HL-60 (cell line): ENCODE results near the gene AUP1.
A peak's percentile ranks its signal among the peaks of the same experiment; 100 is the strongest.

Source experiments
- DNase-seq, 2 experiments: peaks; one replicate each; pipeline ENCODE4 v3.0.0-alpha.2; 2010 to 2020; ENCODE audit warnings: low read depth in 1 of 2, low spot score in 1 of 2
- H3K27ac ChIP-seq: fragments of 250-450 bp; sonication (Bioruptor Pico); replicated peaks from 2 replicates; pipeline ENCODE4 v1.5.1; 2020; ENCODE audit warnings: mild to moderate bottlenecking, moderate library complexity
- H3K27me3 ChIP-seq: fragments of 250-450 bp; sonication (Bioruptor Pico); 2 replicates; pipeline ENCODE4 v1.5.1; 2021; ENCODE audit warnings: mild to moderate bottlenecking, moderate library complexity; ENCODE audit not compliant: insufficient read depth, poor library complexity, severe bottlenecking
- H3K4me3 ChIP-seq: replicated peaks from 2 replicates; pipeline ENCODE4 v1.5.1; 2011; ENCODE audit warnings: mild to moderate bottlenecking, control low read depth, low read length; ENCODE audit not compliant: insufficient read depth
- CTCF ChIP-seq: IDR thresholded peaks from one replicate; pipeline ENCODE4 v1.5.1; 2011; ENCODE audit warnings: low read length, control low read depth, inconsistent platforms; ENCODE audit not compliant: insufficient read depth
- GABPA ChIP-seq: IDR thresholded peaks from 2 replicates; pipeline ENCODE4 v1.6.1; 2012; ENCODE audit warnings: low read depth
- POLR2AphosphoS5 ChIP-seq: IDR thresholded peaks from 2 replicates; pipeline ENCODE4 v1.6.1; 2012; ENCODE audit warnings: low read depth
- REST ChIP-seq: IDR thresholded peaks from 2 replicates; pipeline ENCODE4 v1.6.1; 2012; ENCODE audit warnings: low read depth; ENCODE audit not compliant: insufficient replicate concordance
- SPI1 ChIP-seq: IDR thresholded peaks from 2 replicates; pipeline ENCODE4 v1.6.1; 2012; ENCODE audit warnings: low read depth, mild to moderate bottlenecking, borderline replicate concordance

AUP1 gene

GRCh38 chr2:74499267-74499939 lies 30.1 kb downstream of the AUP1 start, which contains the start of gene LBX2:
Gene LBX2, minus strand, starts transcription at chr2:74499603. Its CDS starts 66 bp downstream, at chr2:74499537.
- DNase-seq = peak in 1 of 2 experiments; percentile 27
- no peak within 1 kb of the TSS for H3K4me3 ChIP-seq
- peaks cover 60% of the 10 kb centered on the region for H3K27me3 ChIP-seq
- H3K27ac ChIP-seq = no peak within 1 kb of the TSS
- TF ChIP-seq POLR2AphosphoS5 = no peak
- TF ChIP-seq CTCF = no peak
- TF ChIP-seq REST = no peak
- TF ChIP-seq GABPA = no peak
- TF ChIP-seq SPI1 = no peak

GRCh38 chr2:74498500-74499266 lies 30.8 kb downstream of the AUP1 start:
- H3K27me3 ChIP-seq = peaks cover 60% of the 10 kb centered on the region
- DNase-seq = no peak
- H3K4me3 ChIP-seq = no peak overlapping the region

More at GRCh38 chr2:74498500-74499266, 30.8 kb downstream of the AUP1 start:
- TF ChIP-seq CTCF = no peak
- TF ChIP-seq SPI1 = no peak
- TF ChIP-seq REST = no peak
- TF ChIP-seq GABPA = no peak
- TF ChIP-seq POLR2AphosphoS5 = no peak
- H3K27ac ChIP-seq = no peak overlapping the region
